ENCODE measurements around the gene SLC10A6.

SLC10A6 gene

GRCh38 chr4:86775061-86775460 lies 74.1 kb downstream of the SLC10A6 start:
- no peak for DNase-seq

All from CD4-positive, alpha-beta T cell treated with Interleukin-4 for 4 hours (primary cell).